ENCODE measurements around the gene WDR54. TPM values are rescaled to one million over a fixed set of nuclear protein-coding genes. Genes with fewer than 3 reads are reported as not detected.

WDR54 gene
- total and polyA plus RNA-seq, 7 donors: 0.52 to 2.4 (median 1.5) TPM

DNA sequence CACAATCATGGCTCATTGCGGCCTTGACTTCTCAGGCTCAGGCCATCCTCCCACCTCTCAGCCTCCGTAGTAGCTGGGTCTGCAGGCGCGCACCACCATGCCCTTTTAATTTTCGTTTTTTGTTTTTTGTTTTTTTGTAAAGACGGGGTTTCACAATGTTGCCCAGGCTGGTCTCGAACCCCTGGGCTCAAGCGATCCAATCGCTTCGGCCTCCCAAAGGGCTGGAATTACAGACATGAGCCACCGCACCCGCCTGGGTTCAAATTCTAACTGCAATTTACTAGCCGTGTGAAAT lies 29.1 kb upstream of the WDR54 start:
- no peak for DNase-seq

DNA sequence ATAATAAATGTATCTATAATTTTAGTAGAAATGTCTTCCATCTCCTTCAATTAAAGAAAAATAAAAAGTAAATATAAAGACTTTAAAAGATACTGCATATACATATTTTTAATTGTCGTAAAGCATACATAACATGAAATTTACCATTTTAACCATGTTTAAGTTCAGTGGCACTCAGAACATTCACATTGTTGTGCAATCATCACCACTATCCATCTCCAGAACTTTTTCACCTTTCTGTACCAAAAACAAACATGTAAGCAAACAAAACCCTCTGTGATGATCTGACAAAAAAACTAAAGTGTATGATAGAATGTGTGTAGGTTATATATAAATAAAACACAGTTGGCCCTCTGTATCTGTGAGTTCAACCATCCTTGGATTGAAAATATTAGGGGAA lies 28.0 kb upstream of the WDR54 start:
- Histone ChIP-seq H3K4me3 (no peak overlapping the region), H3K4me1 (peaks cover 26% of the 10 kb centered on the region), H3K27ac (no peak overlapping the region), H3K27me3 (ENCODE audit: insufficient read depth in 3 of 3, low read length in 2 of 3) (peaks cover 0 to 2% (median 0%) of the 10 kb centered on the region in 3 donors), H3K9me3 (no peaks in the 10 kb centered on the region), H3K36me3 (ENCODE audit: insufficient read depth in 1 of 2, low read depth in 1 of 2) (no peaks in the 10 kb centered on the region)
- intact Hi-C loops (cut with DNase I): no loop called here
- no peak for ATAC-seq
- 89 to 98% (median 95%) methylated on average over 1 of the region's 1 CpG for WGBS, 3 donors
- no peak for DNase-seq
- TF ChIP-seq, protein P1, sequence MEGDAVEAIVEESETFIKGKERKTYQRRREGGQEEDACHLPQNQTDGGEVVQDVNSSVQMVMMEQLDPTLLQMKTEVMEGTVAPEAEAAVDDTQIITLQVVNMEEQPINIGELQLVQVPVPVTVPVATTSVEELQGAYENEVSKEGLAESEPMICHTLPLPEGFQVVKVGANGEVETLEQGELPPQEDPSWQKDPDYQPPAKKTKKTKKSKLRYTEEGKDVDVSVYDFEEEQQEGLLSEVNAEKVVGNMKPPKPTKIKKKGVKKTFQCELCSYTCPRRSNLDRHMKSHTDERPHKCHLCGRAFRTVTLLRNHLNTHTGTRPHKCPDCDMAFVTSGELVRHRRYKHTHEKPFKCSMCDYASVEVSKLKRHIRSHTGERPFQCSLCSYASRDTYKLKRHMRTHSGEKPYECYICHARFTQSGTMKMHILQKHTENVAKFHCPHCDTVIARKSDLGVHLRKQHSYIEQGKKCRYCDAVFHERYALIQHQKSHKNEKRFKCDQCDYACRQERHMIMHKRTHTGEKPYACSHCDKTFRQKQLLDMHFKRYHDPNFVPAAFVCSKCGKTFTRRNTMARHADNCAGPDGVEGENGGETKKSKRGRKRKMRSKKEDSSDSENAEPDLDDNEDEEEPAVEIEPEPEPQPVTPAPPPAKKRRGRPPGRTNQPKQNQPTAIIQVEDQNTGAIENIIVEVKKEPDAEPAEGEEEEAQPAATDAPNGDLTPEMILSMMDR (IDR thresholded peaks at IDR 0.05): no peak

More for the DNA sequence above, 29.1 kb upstream of the WDR54 start:
- Histone ChIP-seq H3K9me3 (no peaks in the 10 kb centered on the region), H3K27ac (no peak overlapping the region), H3K4me1 (peaks cover 37% of the 10 kb centered on the region), H3K36me3 (ENCODE audit: insufficient read depth in 1 of 2, low read depth in 1 of 2) (no peaks in the 10 kb centered on the region), H3K27me3 (ENCODE audit: insufficient read depth in 3 of 3, low read length in 2 of 3) (peaks cover 0 to 2% (median 0%) of the 10 kb centered on the region in 3 donors), H3K4me3 (peak overlapping the region; percentile 91)
- TF ChIP-seq, protein P1 (IDR thresholded peaks at IDR 0.05): no peak
- no peak for ATAC-seq
- WGBS, 3 donors: 70 to 74% (median 71%) methylated on average over 13 of the region's 13 CpGs
- intact Hi-C loops (cut with DNase I): no loop called here

DNA sequence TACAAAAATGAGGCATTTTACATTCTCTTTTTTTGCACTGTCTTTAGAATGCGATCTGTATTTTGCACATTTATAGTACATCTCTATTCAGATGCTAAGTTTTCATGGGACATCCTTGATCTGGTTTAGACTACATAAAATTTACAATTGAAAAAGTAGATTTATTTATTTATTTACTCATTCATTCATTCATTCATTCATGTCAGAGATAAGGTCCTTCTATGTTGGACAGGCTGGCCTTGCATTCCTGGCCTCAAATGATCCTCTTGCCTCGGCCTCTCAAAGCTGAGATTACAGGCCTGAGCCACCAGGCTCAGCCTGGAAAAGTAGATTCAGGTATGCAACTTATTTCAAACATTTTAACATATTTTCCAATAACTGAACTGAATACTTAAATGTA lies 25.4 kb upstream of the WDR54 start:
- intact Hi-C loops (cut with DNase I): no loop called here
- ATAC-seq: no peak

GRCh38 chr2:74399785-74400184 lies 21.7 kb upstream of the WDR54 start:
- ATAC-seq: peak in 1 of 4 donors; percentile 46

More for the DNA sequence above, 25.4 kb upstream of the WDR54 start:
- TF ChIP-seq, protein P1 (IDR thresholded peaks at IDR 0.05): no peak
- Histone ChIP-seq H3K36me3 (ENCODE audit: insufficient read depth in 1 of 2, low read depth in 1 of 2) (no peaks in the 10 kb centered on the region), H3K4me3 (no peak overlapping the region), H3K27ac (no peak overlapping the region), H3K9me3 (no peaks in the 10 kb centered on the region), H3K27me3 (ENCODE audit: insufficient read depth in 3 of 3, low read length in 2 of 3) (peaks cover 0 to 2% (median 0%) of the 10 kb centered on the region in 3 donors), H3K4me1 (no peaks in the 10 kb centered on the region)
- 96 to 98% (median 96%) methylated on average over 2 of the region's 2 CpGs for WGBS, 3 donors
- no peak for DNase-seq

GRCh38 chr2:74401891-74402290 lies 19.6 kb upstream of the WDR54 start:
- 75 to 92% (median 80%) methylated on average over 2 of the region's 2 CpGs for WGBS, 3 donors
- intact Hi-C loops (cut with DNase I): no loop called here
- ATAC-seq (no peak), DNase-seq (no peak)
- TF ChIP-seq, protein P1 (IDR thresholded peaks at IDR 0.05): no peak
- H3K27ac ChIP-seq: no peak overlapping the region
- no peaks in the 10 kb centered on the region for H3K36me3 ChIP-seq (ENCODE audit: insufficient read depth in 1 of 2, low read depth in 1 of 2)
- no peaks in the 10 kb centered on the region for H3K9me3 ChIP-seq
- H3K4me3 ChIP-seq: no peak overlapping the region
- H3K27me3 ChIP-seq (ENCODE audit: insufficient read depth in 3 of 3, low read length in 2 of 3): no peaks in the 10 kb centered on the region
- H3K4me1 ChIP-seq: no peaks in the 10 kb centered on the region

More at GRCh38 chr2:74399785-74400184, 21.7 kb upstream of the WDR54 start:
- intact Hi-C loops (cut with DNase I): no loop called here
- Histone ChIP-seq H3K36me3 (ENCODE audit: insufficient read depth in 1 of 2, low read depth in 1 of 2) (no peaks in the 10 kb centered on the region), H3K27me3 (ENCODE audit: insufficient read depth in 3 of 3, low read length in 2 of 3) (peaks cover 0 to 2% (median 0%) of the 10 kb centered on the region in 3 donors), H3K27ac (no peak overlapping the region), H3K4me1 (no peaks in the 10 kb centered on the region), H3K9me3 (no peaks in the 10 kb centered on the region), H3K4me3 (no peak overlapping the region)
- TF ChIP-seq, protein P1 (IDR thresholded peaks at IDR 0.05): peak; percentile 33
- DNase-seq: no peak
